HEK293 (cell line): ENCODE data around the gene RB1.

ENCODE experiments used
- CTCF ChIA-PET: fragments of 350-600 bp; formaldehyde crosslinking; extraction: SDS; loops from one replicate; lab custom pipeline; 2021; ENCODE audit warnings: antibody characterized with exemption; lab: Yijun Ruan, JAX
- POLR2A ChIA-PET: fragments of 300-600 bp; formaldehyde crosslinking; extraction: SDS; loops from one replicate; lab custom pipeline; 2020; ENCODE audit warnings: antibody characterized with exemption, inconsistent platforms; lab: Yijun Ruan, JAX
- H3K27ac ChIP-seq: fragments of 200-500 bp; sonication (Bioruptor generic); 2 replicates; pipeline ENCODE4 v1.5.1; 2014; ENCODE audit warnings: low read depth, low read length, control low read depth, inconsistent platforms; ENCODE audit errors: extremely low read depth
- H3K36me3 ChIP-seq, 2 experiments: fragments of 200-500 bp in 1 of 2; sonication (Bioruptor generic) in 1 of 2; 1 replicate in 1 of 2; 2 replicates in 1 of 2; pipeline ENCODE4 v1.5.1; 2014 to 2017; ENCODE audit warnings: inconsistent platforms in 2 of 2, low read length in 2 of 2; ENCODE audit not compliant: control insufficient read depth in 2 of 2, insufficient read depth in 1 of 2
- H3K4me1 ChIP-seq: fragments of 200-500 bp; sonication (Bioruptor generic); 2 replicates; pipeline ENCODE4 v1.5.1; 2014; ENCODE audit warnings: mild to moderate bottlenecking, low read length, inconsistent platforms; ENCODE audit not compliant: control insufficient read depth, insufficient read depth
- H3K4me3 ChIP-seq: 2 replicates; pipeline ENCODE4 v1.5.1; 2011; ENCODE audit warnings: low read depth, mild to moderate bottlenecking, control low read depth, low read length, moderate library complexity
- H3K9me3 ChIP-seq: fragments of 200-500 bp; sonication (Bioruptor generic); 2 replicates; pipeline ENCODE4 v1.5.1; 2014; ENCODE audit warnings: low read depth, low read length, inconsistent platforms; ENCODE audit not compliant: control insufficient read depth, insufficient read depth
- ATF2 ChIP-seq: fragments of 450-650 bp; formaldehyde crosslinking; IDR thresholded peaks from 2 replicates; pipeline ENCODE4 v1.5.1; 2016; ENCODE audit warnings: missing biosample characterization, missing genetic modification characterization, low read depth
- GLIS1 ChIP-seq: fragments of 450-650 bp; formaldehyde crosslinking; IDR thresholded peaks from 2 replicates; pipeline ENCODE4 v1.5.1; 2016; ENCODE audit warnings: missing biosample characterization, missing genetic modification characterization
- SCRT2 ChIP-seq: fragments of 450-650 bp; formaldehyde crosslinking; IDR thresholded peaks from 2 replicates; pipeline ENCODE4 v1.5.1; 2016; ENCODE audit warnings: missing biosample characterization, missing genetic modification characterization
- SETDB1 ChIP-seq: IDR thresholded peaks from one replicate; pipeline ENCODE4 v1.6.1; 2017; ENCODE audit warnings: mild to moderate bottlenecking, low read length, moderate library complexity, mixed read lengths; ENCODE audit not compliant: insufficient read length
- SP2 ChIP-seq: fragments of 450-650 bp; formaldehyde crosslinking; IDR thresholded peaks from 2 replicates; pipeline ENCODE4 v1.5.1; 2016; ENCODE audit warnings: missing biosample characterization, missing genetic modification characterization
- ZBTB20 ChIP-seq: fragments of 450-650 bp; formaldehyde crosslinking; IDR thresholded peaks from 2 replicates; pipeline ENCODE4 v1.5.1; 2016; ENCODE audit warnings: missing biosample characterization, missing genetic modification characterization
- ZFP3 ChIP-seq: fragments of 450-650 bp; formaldehyde crosslinking; IDR thresholded peaks from 2 replicates; pipeline ENCODE4 v1.5.1; 2016; ENCODE audit warnings: low read depth, missing biosample characterization, missing genetic modification characterization
- ZNF121 ChIP-seq: fragments of 450-650 bp; formaldehyde crosslinking; IDR thresholded peaks from 2 replicates; pipeline ENCODE4 v1.5.1; 2016; ENCODE audit warnings: missing biosample characterization, missing genetic modification characterization
- ZNF138 ChIP-seq: fragments of 450-650 bp; formaldehyde crosslinking; IDR thresholded peaks from 2 replicates; pipeline ENCODE4 v1.5.1; 2016; ENCODE audit warnings: missing biosample characterization, missing genetic modification characterization, borderline replicate concordance
- ZNF16 ChIP-seq: fragments of 450-650 bp; formaldehyde crosslinking; IDR thresholded peaks from 2 replicates; pipeline ENCODE4 v1.5.1; 2016; ENCODE audit warnings: low read depth, missing biosample characterization, missing genetic modification characterization
- ZNF280C ChIP-seq: fragments of 450-650 bp; formaldehyde crosslinking; IDR thresholded peaks from 2 replicates; pipeline ENCODE4 v1.5.1; 2016; ENCODE audit warnings: missing biosample characterization, missing genetic modification characterization
- ZNF292 ChIP-seq: fragments of 450-650 bp; formaldehyde crosslinking; IDR thresholded peaks from 2 replicates; pipeline ENCODE4 v1.5.1; 2016; ENCODE audit warnings: low read depth, missing biosample characterization, missing genetic modification characterization, borderline replicate concordance
- ZNF341 ChIP-seq: fragments of 450-650 bp; formaldehyde crosslinking; IDR thresholded peaks from 2 replicates; pipeline ENCODE4; 2016; ENCODE audit warnings: low read depth, missing biosample characterization, missing genetic modification characterization
- ZNF404 ChIP-seq: fragments of 450-650 bp; formaldehyde crosslinking; IDR thresholded peaks from 2 replicates; pipeline ENCODE4 v1.5.1; 2017; ENCODE audit warnings: missing biosample characterization, missing genetic modification characterization
- ZNF449 ChIP-seq: fragments of 450-650 bp; formaldehyde crosslinking; IDR thresholded peaks from 2 replicates; pipeline ENCODE4 v1.5.1; 2017; ENCODE audit warnings: missing biosample characterization, mild to moderate bottlenecking, missing genetic modification characterization, moderate library complexity
- ZNF473 ChIP-seq: fragments of 450-650 bp; formaldehyde crosslinking; IDR thresholded peaks from 2 replicates; pipeline ENCODE4 v1.5.1; 2017; ENCODE audit warnings: missing biosample characterization, missing genetic modification characterization
- ZNF488 ChIP-seq: fragments of 450-650 bp; formaldehyde crosslinking; IDR thresholded peaks from 2 replicates; pipeline ENCODE4 v1.5.1; 2016; ENCODE audit warnings: missing biosample characterization, missing genetic modification characterization
- ZNF501 ChIP-seq: fragments of 450-650 bp; formaldehyde crosslinking; IDR thresholded peaks from 2 replicates; pipeline ENCODE4 v1.5.1; 2016; ENCODE audit warnings: missing biosample characterization, missing genetic modification characterization
- ZNF529 ChIP-seq: fragments of 450-650 bp; formaldehyde crosslinking; IDR thresholded peaks from 2 replicates; pipeline ENCODE4 v1.5.1; 2017; ENCODE audit warnings: missing genetic modification characterization, missing biosample characterization; ENCODE audit not compliant: insufficient replicate concordance
- ZNF626 ChIP-seq: fragments of 450-650 bp; sonication (Bioruptor Pico); formaldehyde crosslinking; IDR thresholded peaks from 2 replicates; pipeline ENCODE4 v1.5.1; 2018; ENCODE audit warnings: missing biosample characterization, missing genetic modification characterization, inconsistent platforms
- ZNF677 ChIP-seq: fragments of 450-650 bp; IDR thresholded peaks from 2 replicates; pipeline ENCODE4 v1.5.0; 2018; ENCODE audit warnings: missing biosample characterization, mild to moderate bottlenecking, missing genetic modification characterization, moderate library complexity
- ZNF843 ChIP-seq: fragments of 450-650 bp; formaldehyde crosslinking; IDR thresholded peaks from 2 replicates; pipeline ENCODE4 v1.5.1; 2016; ENCODE audit warnings: missing biosample characterization, missing genetic modification characterization

RB1 gene

GRCh38 chr13:48296528-48296927 is 7.0 kb upstream of the RB1 start:
- H3K4me1 ChIP-seq = no peaks in the 10 kb centered on the region
- no peak overlapping the region for H3K4me3 ChIP-seq
- no peaks in the 10 kb centered on the region for H3K36me3 ChIP-seq
- TF ChIP-seq ZNF16 (tag by site-specific recombination) = no peak
- no peak for TF ChIP-seq ZFP3 (tag by site-specific recombination)
- no peak for TF ChIP-seq ZNF501 (tag by site-specific recombination)
- TF ChIP-seq ZNF626 (tag by site-specific recombination) = no peak
- TF ChIP-seq ATF2 (tag by site-specific recombination) = no peak
- TF ChIP-seq GLIS1 = no peak
- TF ChIP-seq ZNF138 (tag by site-specific recombination) = no peak
- no peak for TF ChIP-seq ZNF449 (tag by site-specific recombination)
- TF ChIP-seq SP2 = no peak
- no peak for TF ChIP-seq SCRT2
- TF ChIP-seq ZNF404 (tag by site-specific recombination) = no peak
- TF ChIP-seq ZNF341 (tag by site-specific recombination) = no peak
- TF ChIP-seq, all 188 proteins: peak for 0
- H3K27ac ChIP-seq = no peak overlapping the region
- ChIA-PET POLR2A (no interaction called here), CTCF (interaction anchor here (0.6 kb wide), 1 partner anchor 125 kb away, joined by 4 read pairs; no protein-coding TSS in a partner anchor)
- no peaks in the 10 kb centered on the region for H3K9me3 ChIP-seq

- ChIA-PET POLR2A (no interaction called here), CTCF (interaction anchor here (0.7 kb wide), 1 partner anchor 489 kb away, joined by 3 read pairs; no protein-coding TSS in a partner anchor)
- Histone ChIP-seq H3K4me1 (no peaks in the 10 kb centered on the region), H3K9me3 (no peaks in the 10 kb centered on the region), H3K27ac (no peak overlapping the region), H3K4me3 (no peak overlapping the region), H3K36me3 (no peaks in the 10 kb centered on the region)
- TF ChIP-seq ZNF843 (tag by site-specific recombination) = no peak
- no peak for TF ChIP-seq ZNF292 (tag by site-specific recombination)
- no peak for TF ChIP-seq ZNF121 (tag by site-specific recombination)
- TF ChIP-seq ZNF529 (tag by site-specific recombination) = no peak
- TF ChIP-seq SETDB1 = no peak
- no peak for TF ChIP-seq ZNF280C
- no peak for TF ChIP-seq ZNF473 (tag by site-specific recombination)
- no peak for TF ChIP-seq ZNF488 (tag by site-specific recombination)
- TF ChIP-seq ZBTB20 (tag by site-specific recombination) = no peak
- no peak for TF ChIP-seq ZNF677 (tag by site-specific recombination)
Observed at GRCh38 chr13:48297131-48297786, 6.3 kb upstream of the RB1 start.
